Stimulated activated CD8-positive, alpha-beta memory T cell treated with anti-CD3 and anti-CD28 coated beads, Interleukin-2, amount 100 ng/mL, for 1 hour (primary cell): ENCODE measurements around the gene POLR2L.

Experiments
- DNase-seq, 2 donors: peaks; one replicate each; pipeline ENCODE4 v3.0.0-alpha.2; 2020; ENCODE audit warnings: low read depth in 2 of 2

POLR2L gene

GRCh38 chr11:838441-839279 is 3.7 kb downstream of the POLR2L start:
- DNase-seq = no peak

DNA sequence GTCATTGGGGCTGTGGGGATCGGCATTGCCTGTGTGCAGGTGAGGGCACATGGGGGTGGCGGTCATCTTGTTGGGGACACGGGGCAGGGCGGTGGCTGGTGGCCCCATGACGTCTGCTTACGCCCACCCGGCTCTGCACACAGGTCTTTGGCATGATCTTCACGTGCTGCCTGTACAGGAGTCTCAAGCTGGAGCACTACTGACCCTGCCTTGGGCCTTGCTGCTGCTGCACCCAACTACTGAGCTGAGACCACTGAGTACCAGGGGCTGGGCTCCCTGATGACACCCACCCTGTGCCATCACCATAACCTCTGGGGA is 4.4 kb downstream of the POLR2L start:
- no peak for DNase-seq

- DNase-seq = no peak
Observed at GRCh38 chr11:837189-837989, 4.9 kb downstream of the POLR2L start.

- DNase-seq = no peak
Observed at GRCh38 chr11:836700-837099, 5.6 kb downstream of the POLR2L start.

GRCh38 chr11:836274-836673 is 6.1 kb downstream of the POLR2L start:
- DNase-seq = no peak

GRCh38 chr11:834371-835316 is 7.7 kb downstream of the POLR2L start:
- DNase-seq = no peak

- DNase-seq = no peak
Observed at GRCh38 chr11:833849-834311, 8.4 kb downstream of the POLR2L start.

- DNase-seq = no peak
Observed at GRCh38 chr11:833114-833791, 9.1 kb downstream of the POLR2L start.

GRCh38 chr11:832529-833113 is 9.7 kb downstream of the POLR2L start, which contains the start of gene CD151:
TSS of gene CD151 (plus strand) at chr11:832952. CDS start at chr11:836070, 3,118 bp downstream.
- peak in 1 of 2 donors; percentile 41 for DNase-seq

DNA sequence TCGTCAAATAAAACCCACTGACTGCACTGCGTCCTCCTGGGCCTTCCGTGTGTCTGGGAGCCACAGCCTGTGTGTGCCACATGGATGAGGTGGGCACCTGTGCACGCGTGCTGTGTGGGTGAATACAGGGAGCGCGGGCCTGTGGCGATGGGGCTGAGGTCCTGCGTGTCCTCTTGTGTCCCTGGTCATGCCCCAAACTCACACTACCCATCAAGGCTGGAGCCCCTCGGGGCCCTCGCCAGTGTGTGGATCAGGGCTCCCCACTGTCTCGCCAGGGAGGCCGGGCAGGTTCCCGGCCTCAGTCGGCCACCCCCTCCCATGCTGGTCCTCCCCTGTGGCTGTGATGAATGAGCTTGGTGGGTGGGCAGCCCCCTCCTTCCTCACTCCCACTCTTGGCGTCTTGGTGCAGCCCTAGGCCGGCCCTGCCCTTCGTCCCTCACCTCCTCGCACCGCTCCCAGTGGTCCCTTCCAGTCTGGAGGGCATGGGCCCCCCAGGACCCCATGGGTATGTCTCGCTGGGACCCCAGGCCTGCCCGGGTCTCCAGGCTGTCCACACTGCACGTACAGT is 10.3 kb downstream of the POLR2L start:
- no peak for DNase-seq

DNA sequence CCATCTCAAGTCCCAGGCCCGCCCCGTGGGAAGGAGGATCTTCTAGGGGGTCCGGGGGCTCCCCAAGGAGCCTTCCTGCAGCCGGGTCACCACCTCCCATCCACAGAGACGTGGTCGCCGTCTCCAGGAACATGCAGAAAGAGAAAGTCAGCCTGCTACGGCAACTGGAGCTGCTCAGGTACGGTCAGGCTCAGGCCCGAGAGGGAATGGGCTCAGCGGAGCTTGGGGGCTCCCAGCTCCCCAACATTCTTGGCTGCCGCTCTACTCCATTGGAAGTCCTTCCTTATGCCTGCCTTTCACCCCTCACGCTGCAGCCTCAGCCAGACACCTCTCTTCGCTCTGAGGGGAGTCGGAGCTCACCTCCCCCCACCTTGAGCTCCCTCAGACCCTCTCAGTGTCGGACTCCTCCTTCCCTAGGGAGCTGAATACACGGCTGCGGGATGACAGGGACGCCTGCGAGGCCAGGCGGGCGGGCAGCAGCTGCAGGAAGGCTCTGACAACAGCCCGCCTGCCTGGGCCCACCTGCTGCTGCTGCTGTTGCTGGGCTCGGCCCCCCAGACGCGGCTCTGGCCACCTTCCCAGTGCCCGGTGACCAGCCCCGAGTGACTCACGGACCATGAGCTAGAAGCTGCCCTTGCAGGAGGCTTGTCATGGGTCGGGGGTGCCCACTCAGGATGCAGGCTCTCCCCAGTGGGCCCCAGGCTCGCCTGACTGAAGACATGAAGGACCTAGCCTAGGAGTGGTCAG is 11.0 kb downstream of the POLR2L start:
- no peak for DNase-seq

- peak in 1 of 2 donors; percentile 50 for DNase-seq
Observed at GRCh38 chr11:830295-831117, 11.8 kb downstream of the POLR2L start.

DNA sequence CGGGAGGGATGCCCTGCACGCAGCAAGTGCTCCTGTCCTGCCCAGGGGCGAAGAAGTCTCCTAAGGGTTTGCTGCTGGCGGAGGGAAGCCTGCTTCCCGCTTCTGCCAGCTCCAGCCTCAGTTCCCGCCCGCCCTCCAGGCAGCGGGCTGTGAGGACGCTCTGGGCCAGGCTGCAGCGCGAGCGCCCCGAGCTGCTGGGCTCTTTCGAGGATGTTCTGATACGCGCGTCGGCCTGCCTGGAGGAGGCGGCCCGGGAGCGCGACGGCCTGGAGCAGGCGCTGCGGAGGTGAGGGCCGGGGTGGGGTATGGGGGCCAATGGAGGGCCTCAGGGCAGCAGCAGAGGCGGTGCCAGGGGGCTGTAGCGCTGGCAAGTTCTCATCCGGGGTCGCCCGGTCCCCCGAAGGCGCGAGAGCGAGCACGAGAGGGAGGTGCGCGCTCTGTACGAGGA is 12.5 kb downstream of the POLR2L start:
- no peak for DNase-seq

GRCh38 chr11:829176-829846 is 13.0 kb downstream of the POLR2L start:
- DNase-seq = no peak

- no peak for DNase-seq
Observed at GRCh38 chr11:828506-829175, 13.7 kb downstream of the POLR2L start.

DNA sequence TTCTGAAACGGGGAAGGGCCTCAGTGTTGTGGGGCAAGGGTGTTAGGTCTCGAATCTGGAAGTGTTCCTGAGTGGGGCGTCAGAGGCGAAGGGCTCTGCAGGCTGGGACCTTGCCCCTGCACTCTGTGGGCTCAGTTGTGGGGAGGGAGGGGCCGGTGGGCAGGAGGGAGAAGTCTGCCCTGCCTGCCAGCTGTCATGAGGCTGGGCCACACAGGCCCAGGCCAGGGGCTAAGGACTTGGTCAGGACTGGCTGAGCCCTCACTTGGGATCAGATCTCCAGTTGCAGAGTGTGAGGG is 14.5 kb downstream of the POLR2L start, which contains the start of gene CRACR2B:
Gene CRACR2B (plus strand): TSS at position 23 of the 296 bp plus-strand sequence. CDS start 689 bp downstream, outside the sequence.
- no peak for DNase-seq

DNA sequence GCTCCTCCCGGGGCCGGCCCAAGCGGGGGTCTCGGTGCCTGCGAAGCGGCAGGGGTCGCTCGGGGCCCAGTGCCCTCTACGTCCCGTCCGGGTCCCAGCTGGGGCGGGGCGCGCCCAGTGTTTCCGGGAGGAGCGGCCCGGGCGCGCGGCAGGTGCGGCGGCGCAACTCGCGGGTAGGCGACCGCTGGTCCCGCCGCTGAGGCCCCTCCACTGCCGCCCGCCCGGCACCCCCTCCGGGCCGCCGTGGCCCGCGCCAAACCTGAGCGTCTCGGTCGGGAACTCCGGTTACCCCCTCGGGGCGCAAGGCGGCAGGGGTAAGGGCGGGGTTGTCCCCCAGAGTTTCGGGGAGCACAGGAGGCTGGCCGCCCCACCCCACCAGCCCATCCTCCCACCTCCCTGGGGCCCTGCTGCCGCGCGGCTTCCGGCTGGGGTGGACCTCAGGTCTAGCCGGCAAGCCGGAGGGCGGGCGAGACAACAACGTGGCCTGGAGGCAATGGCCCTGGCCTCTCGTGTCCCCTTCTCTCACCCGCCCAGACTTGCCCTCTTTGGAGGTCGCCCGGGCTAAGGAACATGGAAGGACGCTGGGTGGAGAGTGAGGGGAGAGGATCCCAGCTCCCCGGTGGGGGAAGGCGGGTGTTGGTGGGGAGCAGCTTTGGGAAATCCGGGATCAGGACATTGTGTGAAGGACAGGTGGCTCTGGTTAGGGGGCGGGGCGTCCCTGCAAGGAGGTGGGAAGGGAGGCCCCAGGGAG is 15.0 kb downstream of the POLR2L start:
- DNase-seq = no peak
